Prostate gland (tissue), 2 donors: Measurements from ENCODE around the gene ADH4. TPM values are rescaled to one million over a fixed set of nuclear protein-coding genes. Genes with fewer than 3 reads are reported as not detected.

ENCODE experiments used
- DNase-seq: peaks from one replicate; pipeline ENCODE4 v3.0.0-alpha.2; 2019; ENCODE audit warnings: low spot score
- H3K27ac ChIP-seq, 2 donors: fragments of 200-600 bp; sonication (generic); 2 replicates each; pipeline ENCODE4 v1.5.1; 2017 to 2019
- H3K27me3 ChIP-seq: fragments of 200-600 bp; sonication (generic); replicated peaks from 2 replicates; pipeline ENCODE4 v1.5.1; 2019; ENCODE audit not compliant: insufficient read depth
- H3K36me3 ChIP-seq, 2 donors: fragments of 200-600 bp; sonication (generic); 1 replicate in 1 of 2; 2 replicates in 1 of 2; pipeline versions ENCODE4 v1.5.1 to v1.8.1; 2017 to 2019
- H3K4me1 ChIP-seq: fragments of 200-600 bp; sonication (generic); replicated peaks from 2 replicates; pipeline ENCODE4 v1.5.1; 2019
- H3K4me3 ChIP-seq, 2 donors: fragments of 200-600 bp; sonication (generic); 2 replicates each; pipeline ENCODE4 v1.5.1; 2017 to 2019
- H3K9me3 ChIP-seq: fragments of 200-600 bp; sonication (generic); 2 replicates; pipeline ENCODE4 v1.5.1; 2017
- CTCF ChIP-seq, 4 experiments: fragments of 200-600 bp in 2 of 4; fragments of 450-650 bp in 2 of 4; sonication (generic) in 2 of 4; IDR thresholded peaks; 1 replicate in 3 of 4; 2 replicates in 1 of 4; pipeline ENCODE4 v1.5.1; 2016 to 2019; ENCODE audit warnings: antibody characterized with exemption in 4 of 4, mild to moderate bottlenecking in 2 of 4, moderate library complexity in 2 of 4
- POLR2A ChIP-seq: fragments of 450-650 bp; IDR thresholded peaks from one replicate; pipeline ENCODE4 v1.6.1; 2016; ENCODE audit warnings: antibody characterized with exemption, mild to moderate bottlenecking
- POLR2AphosphoS5 ChIP-seq: sonication (generic); formaldehyde crosslinking; IDR thresholded peaks from one replicate; pipeline ENCODE4 v1.6.1; 2017; ENCODE audit warnings: antibody characterized with exemption
- WGBS: methylation state at CpG from one replicate; pipeline ENCODE4 v1.1.5; 2018; 5-methylcytosine and 5-hydroxymethylcytosine counted together
- intact Hi-C: fragments of 100-400 bp; cut with DNase I; formaldehyde crosslinking; loops from one replicate; pipeline ENCODE4 v1.14.2; 2022
- total RNA-seq, 2 donors: library from RNA; depleted of rRNA; stranded (reverse); fragments of >200 nt; gene quantifications; one replicate each; pipeline ENCODE4 v1.1.0, GENCODE V29; 2016

Gene ADH4
- total RNA-seq, 2 donors from 2014 or later, result not detected

- TF ChIP-seq POLR2A (no peak), CTCF (IDR thresholded peaks at IDR 0.05) (no peak), POLR2AphosphoS5 (no peak)
Measured at GRCh38 chr4:99161373-99162099, 17.4 kb upstream of the ADH4 start.

GRCh38 chr4:99159699-99160098, 15.6 kb upstream of the ADH4 start:
- Histone ChIP-seq H3K27ac (no peak overlapping the region), H3K27me3 (no peaks in the 10 kb centered on the region), H3K36me3 (no peaks in the 10 kb centered on the region), H3K9me3 (no peaks in the 10 kb centered on the region), H3K4me3 (no peak overlapping the region), H3K4me1 (no peaks in the 10 kb centered on the region)
- no peak for TF ChIP-seq POLR2AphosphoS5
- no peak for TF ChIP-seq CTCF (IDR thresholded peaks at IDR 0.05)
- no peak for TF ChIP-seq POLR2A
- no peak for DNase-seq
- intact Hi-C loops, result no loop called here
- WGBS, result 74% methylated on average over 1 of the region's 1 CpG

More at GRCh38 chr4:99161373-99162099, 17.4 kb upstream of the ADH4 start:
- intact Hi-C loops, result no loop called here
- H3K9me3 ChIP-seq, result no peaks in the 10 kb centered on the region
- no peak for DNase-seq
- no peak overlapping the region for H3K4me3 ChIP-seq
- no peaks in the 10 kb centered on the region for H3K4me1 ChIP-seq
- WGBS, result 99% methylated on average over 3 of the region's 3 CpGs
- no peaks in the 10 kb centered on the region for H3K36me3 ChIP-seq
- no peak overlapping the region for H3K27ac ChIP-seq
- H3K27me3 ChIP-seq, result no peaks in the 10 kb centered on the region

GRCh38 chr4:99157478-99157935, 13.4 kb upstream of the ADH4 start:
- intact Hi-C loops, result no loop called here
- Histone ChIP-seq H3K36me3 (no peaks in the 10 kb centered on the region), H3K27ac (no peak overlapping the region), H3K4me3 (no peak overlapping the region), H3K9me3 (no peaks in the 10 kb centered on the region), H3K27me3 (no peaks in the 10 kb centered on the region), H3K4me1 (no peaks in the 10 kb centered on the region)
- no peak for DNase-seq
- 33% methylated on average over 3 of the region's 3 CpGs for WGBS
- TF ChIP-seq CTCF (IDR thresholded peaks at IDR 0.05) (no peak), POLR2A (no peak), POLR2AphosphoS5 (no peak)

GRCh38 chr4:99156992-99157391, 12.9 kb upstream of the ADH4 start:
- TF ChIP-seq CTCF (IDR thresholded peaks at IDR 0.05), result no peak
- no peak for TF ChIP-seq POLR2AphosphoS5
- no peak for TF ChIP-seq POLR2A
- no peak overlapping the region for H3K27ac ChIP-seq

More at GRCh38 chr4:99156992-99157391, 12.9 kb upstream of the ADH4 start:
- no peaks in the 10 kb centered on the region for H3K9me3 ChIP-seq
- no peaks in the 10 kb centered on the region for H3K4me1 ChIP-seq
- H3K4me3 ChIP-seq, result no peak overlapping the region
- intact Hi-C loops, result no loop called here
- no peaks in the 10 kb centered on the region for H3K27me3 ChIP-seq
- no peak for DNase-seq
- WGBS, result 32% methylated on average over 1 of the region's 1 CpG
- no peaks in the 10 kb centered on the region for H3K36me3 ChIP-seq
